Stimulated activated CD4-positive, alpha-beta T cell treated with anti-CD3 and anti-CD28 coated beads, Interleukin-12 subunit alpha, Interleukin-12 subunit beta, amount 100 ng/mL, for 24 hours (primary cell): Measurements from ENCODE around the gene ABCC1.
"Not testable (repeated sequence)": the region's sequence is repeated elsewhere in the genome, so short reads cannot be mapped to it uniquely, and the experiment has no call there.

Experiments
- DNase-seq, 2 experiments: peaks; one replicate each; pipeline ENCODE4 v3.0.0-alpha.2; 2020; ENCODE audit warnings: low read depth in 2 of 2

Gene ABCC1

GRCh38 chr16:16158082-16158658 is 208.8 kb downstream of the ABCC1 start:
- no peak for DNase-seq

- DNase-seq = no peak
Measured at GRCh38 chr16:16158741-16159374, 209.4 kb downstream of the ABCC1 start.

DNA sequence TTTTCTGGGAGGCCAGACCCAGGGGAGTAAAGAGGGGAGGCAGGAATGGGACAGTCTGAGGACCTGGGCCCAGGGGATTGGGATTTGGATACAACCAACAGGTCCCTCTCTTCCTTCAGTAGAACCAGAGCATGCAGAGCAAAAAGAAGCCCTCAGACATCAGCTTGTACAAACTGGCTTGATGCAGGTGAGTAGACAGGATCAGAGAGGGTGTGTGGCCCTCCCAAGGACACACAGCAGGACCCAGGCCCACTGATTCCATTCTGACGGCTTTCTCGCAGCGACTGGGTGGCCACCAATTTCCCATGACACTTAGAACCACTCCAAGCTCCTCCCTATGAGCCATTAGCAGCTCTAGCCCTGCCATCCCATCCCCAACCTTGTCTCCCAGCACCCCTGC is 210.2 kb downstream of the ABCC1 start:
- DNase-seq = no peak

GRCh38 chr16:16161319-16161718 is 211.9 kb downstream of the ABCC1 start:
- DNase-seq = no peak

DNA sequence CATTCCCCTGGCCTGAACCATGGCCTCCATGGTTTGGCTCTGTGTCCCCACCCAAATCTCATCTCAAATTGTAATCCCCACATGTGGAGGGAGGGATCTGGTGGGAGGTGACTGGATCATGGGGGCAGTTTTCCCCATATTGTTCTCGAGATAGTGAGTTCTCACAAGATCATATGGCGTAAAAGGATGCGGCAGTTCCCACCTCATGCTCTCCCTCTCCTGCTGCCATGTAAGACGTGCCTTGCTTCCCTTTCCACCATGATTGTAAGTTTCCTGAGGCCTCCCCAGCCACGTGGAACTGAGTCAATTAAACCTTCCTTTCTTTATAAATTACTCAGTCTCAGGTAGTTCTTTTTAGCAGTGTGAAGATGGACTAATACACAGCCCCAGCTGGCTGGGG is 212.4 kb downstream of the ABCC1 start:
- DNase-seq = not testable (repeated sequence)

- DNase-seq = no peak
Measured at GRCh38 chr16:16162591-16162990, 213.2 kb downstream of the ABCC1 start.

GRCh38 chr16:16163109-16163508 is 213.7 kb downstream of the ABCC1 start:
- no peak for DNase-seq

- DNase-seq = no peak
Measured at GRCh38 chr16:16163571-16163970, 214.2 kb downstream of the ABCC1 start.

- DNase-seq = no peak
Measured at GRCh38 chr16:16164243-16164642, 214.8 kb downstream of the ABCC1 start.

GRCh38 chr16:16166085-16166484 is 216.7 kb downstream of the ABCC1 start:
- DNase-seq = no peak

DNA sequence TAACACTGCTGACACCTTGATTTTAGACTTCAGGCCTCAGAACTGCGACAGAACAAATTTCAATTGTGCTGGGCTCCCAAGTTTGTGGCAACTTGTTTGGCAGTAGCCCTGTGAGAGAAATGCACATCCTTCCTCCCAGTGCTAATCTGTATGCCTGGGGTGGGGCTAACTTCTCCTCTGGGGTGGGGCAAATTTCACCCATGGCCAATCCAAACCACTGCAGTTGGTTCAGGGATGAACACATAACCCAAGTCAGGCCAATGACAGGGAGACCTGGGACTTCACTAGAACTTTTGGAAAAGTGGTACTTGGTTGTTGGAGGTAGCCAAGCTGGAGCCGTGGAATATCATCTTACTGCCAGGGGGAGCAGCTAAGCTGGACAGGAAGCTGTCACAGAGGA is 217.5 kb downstream of the ABCC1 start:
- DNase-seq = no peak

DNA sequence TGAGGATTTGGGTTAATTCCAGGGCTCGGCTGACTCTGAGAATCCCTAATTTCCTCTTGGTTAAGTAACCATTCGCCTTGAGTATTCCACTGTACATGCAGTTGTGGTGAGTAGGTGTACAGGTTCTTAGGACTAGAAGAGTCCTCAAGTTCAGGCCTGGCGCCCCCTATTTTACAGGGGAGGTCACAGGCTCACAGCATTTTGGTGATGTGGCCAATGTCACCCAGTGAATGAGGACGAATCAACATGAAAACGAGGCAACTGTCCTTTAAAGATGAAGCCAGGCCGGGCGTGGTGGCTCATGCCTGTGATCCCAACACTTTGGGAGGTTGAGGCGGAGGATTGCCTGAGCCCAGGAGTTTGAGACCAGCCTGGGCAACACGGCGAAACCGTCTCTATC is 218.5 kb downstream of the ABCC1 start:
- no peak for DNase-seq

GRCh38 chr16:16168431-16168830 is 219.0 kb downstream of the ABCC1 start:
- no peak for DNase-seq

GRCh38 chr16:16169615-16170014 is 220.2 kb downstream of the ABCC1 start:
- DNase-seq = no peak

- DNase-seq = no peak
Measured at GRCh38 chr16:16171332-16171919, 222.0 kb downstream of the ABCC1 start.

DNA sequence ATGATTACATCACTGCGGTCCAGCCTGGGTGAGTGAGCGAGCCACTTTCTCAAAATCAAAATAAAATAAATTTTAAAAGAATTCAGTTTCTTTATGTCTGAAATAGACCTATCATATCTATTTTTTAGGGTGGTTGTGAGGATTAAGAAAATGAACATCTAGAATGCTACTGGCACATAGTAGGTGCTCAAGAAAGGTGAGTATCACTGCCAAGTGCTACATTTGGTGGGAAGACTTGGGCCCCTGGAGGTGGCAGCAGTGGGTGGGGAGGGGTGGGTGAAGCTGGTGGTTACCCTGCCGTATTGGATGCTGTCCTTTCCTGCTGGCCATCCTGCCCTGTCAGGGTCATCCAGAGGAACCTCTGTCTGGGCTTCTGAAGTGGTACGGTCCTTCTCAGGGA is 223.6 kb downstream of the ABCC1 start:
- DNase-seq = no peak

- no peak for DNase-seq
Measured at GRCh38 chr16:16175296-16175695, 225.9 kb downstream of the ABCC1 start.

DNA sequence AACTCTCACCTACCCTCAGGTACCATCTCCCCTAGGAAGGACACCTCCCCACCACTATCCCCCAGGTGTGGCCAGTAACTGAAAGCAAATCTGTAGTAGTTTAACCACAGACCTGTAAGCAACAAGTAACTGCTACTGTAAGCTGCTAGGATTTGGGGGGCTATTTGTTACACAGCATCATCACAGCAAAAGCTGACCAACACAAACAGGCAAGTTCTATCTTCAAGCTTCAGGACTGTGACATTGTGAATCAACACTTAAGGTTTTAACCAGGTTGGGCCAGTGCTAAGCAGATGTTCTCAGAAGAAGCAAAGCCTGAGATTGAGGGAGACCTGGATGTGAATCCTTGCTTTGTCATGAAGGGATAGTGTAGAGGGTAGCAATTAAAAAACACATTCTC is 226.9 kb downstream of the ABCC1 start:
- DNase-seq = no peak

- DNase-seq = no peak
Measured at GRCh38 chr16:16178455-16179162, 229.2 kb downstream of the ABCC1 start.

DNA sequence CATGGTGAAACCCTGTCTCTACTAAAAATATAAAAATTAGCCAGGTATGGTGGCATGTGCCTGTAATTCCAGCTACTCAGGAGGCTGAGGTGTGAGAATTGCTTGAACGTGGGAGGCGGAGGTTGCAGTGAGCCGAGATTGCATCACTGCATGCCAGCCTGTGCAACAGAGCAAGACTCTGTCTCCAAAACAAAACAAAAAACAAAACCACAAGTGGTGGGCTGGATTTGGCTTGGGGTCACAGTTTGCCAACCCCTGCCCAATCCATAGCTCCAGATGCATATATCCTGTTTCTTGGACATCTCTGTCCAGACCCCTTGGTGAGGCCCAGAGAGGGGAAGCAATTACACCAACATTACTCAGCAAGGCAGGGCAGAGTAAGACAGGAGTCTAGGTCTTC is 232.3 kb downstream of the ABCC1 start:
- DNase-seq = not testable (repeated sequence)

GRCh38 chr16:16182918-16183317 is 233.5 kb downstream of the ABCC1 start:
- DNase-seq = no peak

DNA sequence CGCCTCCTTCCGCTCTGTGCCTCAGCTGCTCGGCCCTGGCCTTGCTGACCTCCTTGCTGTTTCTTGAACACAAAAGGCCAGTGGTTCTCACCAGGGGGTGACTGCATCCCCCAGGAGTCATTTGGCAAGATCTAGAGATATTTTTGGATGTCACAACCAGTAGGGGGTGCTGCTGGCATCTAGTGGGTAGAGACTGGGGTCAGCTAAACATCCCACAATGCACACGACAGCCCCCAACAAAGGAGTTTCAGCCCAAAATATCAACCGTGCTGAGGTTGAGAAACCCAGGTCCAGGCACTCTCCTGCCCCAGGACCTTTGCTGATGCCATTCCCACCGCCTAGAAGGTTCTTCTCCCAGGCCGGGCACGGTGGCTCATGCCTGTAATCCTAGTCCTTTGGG is 234.1 kb downstream of the ABCC1 start:
- DNase-seq = no peak

GRCh38 chr16:16184594-16184993 is 235.2 kb downstream of the ABCC1 start:
- DNase-seq = no peak
